ENCODE results near the gene MAP1LC3B. TPM values are rescaled to one million over a fixed set of nuclear protein-coding genes. Genes with fewer than 3 reads are reported as not detected.

Gene MAP1LC3B
- total RNA-seq, 1 experiment from 2014 or later = 75.2 TPM

GRCh38 chr16:87367529-87367928 lies 24.6 kb upstream of the MAP1LC3B start:
- H3K9me3 ChIP-seq (ENCODE audit: control insufficient read depth, insufficient read depth, low read depth, low read length) = no peaks in the 10 kb centered on the region
- no peak for DNase-seq (ENCODE audit: low read depth, low spot score)
- no peak overlapping the region for H3K27ac ChIP-seq (ENCODE audit: low read length)
- no peak overlapping the region for H3K4me3 ChIP-seq (ENCODE audit: low read depth in 2 of 2, low read length in 2 of 2)
- TF ChIP-seq, protein P1, sequence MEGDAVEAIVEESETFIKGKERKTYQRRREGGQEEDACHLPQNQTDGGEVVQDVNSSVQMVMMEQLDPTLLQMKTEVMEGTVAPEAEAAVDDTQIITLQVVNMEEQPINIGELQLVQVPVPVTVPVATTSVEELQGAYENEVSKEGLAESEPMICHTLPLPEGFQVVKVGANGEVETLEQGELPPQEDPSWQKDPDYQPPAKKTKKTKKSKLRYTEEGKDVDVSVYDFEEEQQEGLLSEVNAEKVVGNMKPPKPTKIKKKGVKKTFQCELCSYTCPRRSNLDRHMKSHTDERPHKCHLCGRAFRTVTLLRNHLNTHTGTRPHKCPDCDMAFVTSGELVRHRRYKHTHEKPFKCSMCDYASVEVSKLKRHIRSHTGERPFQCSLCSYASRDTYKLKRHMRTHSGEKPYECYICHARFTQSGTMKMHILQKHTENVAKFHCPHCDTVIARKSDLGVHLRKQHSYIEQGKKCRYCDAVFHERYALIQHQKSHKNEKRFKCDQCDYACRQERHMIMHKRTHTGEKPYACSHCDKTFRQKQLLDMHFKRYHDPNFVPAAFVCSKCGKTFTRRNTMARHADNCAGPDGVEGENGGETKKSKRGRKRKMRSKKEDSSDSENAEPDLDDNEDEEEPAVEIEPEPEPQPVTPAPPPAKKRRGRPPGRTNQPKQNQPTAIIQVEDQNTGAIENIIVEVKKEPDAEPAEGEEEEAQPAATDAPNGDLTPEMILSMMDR (IDR thresholded peaks at IDR 0.05) = no peak
- TF ChIP-seq REST (IDR thresholded peaks at IDR 0.05; ENCODE audit: insufficient read depth in 1 of 2, low read depth in 2 of 2, low read length in 1 of 2) = no peak
- no peak for TF ChIP-seq SIN3A (IDR thresholded peaks at IDR 0.05; ENCODE audit: borderline replicate concordance, insufficient read depth, low read depth, low read length)
- intact Hi-C loops (cut with micrococcal nuclease; ENCODE audit: unreplicated experiment) (no loop called here), in situ Hi-C loops (cut with HindIII; ENCODE audit: low pct_unique_long_range_greater_than_20kb, low sequenced_read_pairs) (no loop called here)
- ChIA-PET POLR2A (interaction anchor here (0.6 kb wide), 1 partner anchor 103 kb away, joined by 3 read pairs; no protein-coding TSS in a partner anchor), CTCF (no interaction called here)
- no peaks in the 10 kb centered on the region for H3K27me3 ChIP-seq (ENCODE audit: control insufficient read depth, insufficient read depth, low read length)
- no TSS peak for BruUV-seq (replicated peaks)
- ATAC-seq = no peak
- no peaks in the 10 kb centered on the region for H3K36me3 ChIP-seq (ENCODE audit: control insufficient read depth, insufficient read depth, low read length)
- H3K4me1 ChIP-seq (ENCODE audit: control insufficient read depth, insufficient read depth, low read length) = no peaks in the 10 kb centered on the region

- ChIA-PET CTCF (no interaction called here), POLR2A (no interaction called here)
- TF ChIP-seq REST (IDR thresholded peaks at IDR 0.05; ENCODE audit: insufficient read depth in 1 of 2, low read depth in 2 of 2, low read length in 1 of 2) (no peak), SIN3A (IDR thresholded peaks at IDR 0.05; ENCODE audit: borderline replicate concordance, insufficient read depth, low read depth, low read length) (no peak), POLR2AphosphoS5 (IDR thresholded peaks at IDR 0.05; ENCODE audit: low read depth, low read length) (no peak), TCF7L2 (IDR thresholded peaks at IDR 0.05; ENCODE audit: low read depth, low read length) (no peak)
- TF ChIP-seq, protein P1 (IDR thresholded peaks at IDR 0.05) = no peak
- Histone ChIP-seq H3K27ac (ENCODE audit: low read length) (no peak overlapping the region), H3K36me3 (ENCODE audit: control insufficient read depth, insufficient read depth, low read length) (no peaks in the 10 kb centered on the region), H3K27me3 (ENCODE audit: control insufficient read depth, insufficient read depth, low read length) (no peaks in the 10 kb centered on the region), H3K9me3 (ENCODE audit: control insufficient read depth, insufficient read depth, low read depth, low read length) (no peaks in the 10 kb centered on the region), H3K4me1 (ENCODE audit: control insufficient read depth, insufficient read depth, low read length) (no peaks in the 10 kb centered on the region), H3K4me3 (ENCODE audit: low read depth in 2 of 2, low read length in 2 of 2) (no peak overlapping the region)
- no peak for ATAC-seq
- BruUV-seq (replicated peaks) = TSS peak; percentile 56
- intact Hi-C loops (cut with micrococcal nuclease; ENCODE audit: unreplicated experiment) (no loop called here), in situ Hi-C loops (cut with HindIII; ENCODE audit: low pct_unique_long_range_greater_than_20kb, low sequenced_read_pairs) (no loop called here)
- DNase-seq (ENCODE audit: low read depth, low spot score) = no peak
Measured at GRCh38 chr16:87368029-87368770, 23.9 kb upstream of the MAP1LC3B start.

All from Panc1 (cell line).